Measurements from ENCODE around the gene ATP2A1.
"Not testable (repeated sequence)": the region's sequence is repeated elsewhere in the genome, so short reads cannot be mapped to it uniquely, and the experiment has no call there.

The ATP2A1 gene

GRCh38 chr16:28881565-28881964 is 3.3 kb downstream of the ATP2A1 start:
- not testable (repeated sequence) for DNase-seq (ENCODE audit: low spot score); FAIRE-seq

GRCh38 chr16:28882551-28883160 is 4.4 kb downstream of the ATP2A1 start:
- FAIRE-seq (no peak), DNase-seq (ENCODE audit: low spot score) (no peak)

GRCh38 chr16:28883221-28883996 is 5.1 kb downstream of the ATP2A1 start:
- DNase-seq (ENCODE audit: low spot score) (no peak), FAIRE-seq (no peak)

- DNase-seq (ENCODE audit: low spot score) (no peak), FAIRE-seq (no peak)
Measured at GRCh38 chr16:28884045-28884444, 5.8 kb downstream of the ATP2A1 start.

DNA sequence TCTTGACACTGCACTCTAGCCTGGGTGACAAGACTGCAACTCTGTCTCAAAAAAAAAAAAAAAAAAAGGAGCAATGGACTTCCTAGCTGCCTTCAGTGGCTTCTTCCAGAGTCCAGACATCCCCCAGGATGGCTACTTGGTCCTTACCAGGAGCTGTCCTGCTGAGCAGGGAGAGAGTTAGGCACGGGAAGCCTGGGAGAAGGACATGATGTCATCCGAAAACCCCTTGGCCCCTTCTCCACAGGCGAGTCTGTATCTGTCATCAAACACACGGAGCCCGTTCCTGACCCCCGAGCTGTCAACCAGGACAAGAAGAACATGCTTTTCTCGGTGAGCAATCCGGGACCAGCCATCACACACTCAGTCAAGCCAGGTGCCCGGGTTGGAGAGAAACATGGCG is 8.7 kb downstream of the ATP2A1 start:
- DNase-seq (ENCODE audit: low spot score) (no peak), FAIRE-seq (no peak)

DNA sequence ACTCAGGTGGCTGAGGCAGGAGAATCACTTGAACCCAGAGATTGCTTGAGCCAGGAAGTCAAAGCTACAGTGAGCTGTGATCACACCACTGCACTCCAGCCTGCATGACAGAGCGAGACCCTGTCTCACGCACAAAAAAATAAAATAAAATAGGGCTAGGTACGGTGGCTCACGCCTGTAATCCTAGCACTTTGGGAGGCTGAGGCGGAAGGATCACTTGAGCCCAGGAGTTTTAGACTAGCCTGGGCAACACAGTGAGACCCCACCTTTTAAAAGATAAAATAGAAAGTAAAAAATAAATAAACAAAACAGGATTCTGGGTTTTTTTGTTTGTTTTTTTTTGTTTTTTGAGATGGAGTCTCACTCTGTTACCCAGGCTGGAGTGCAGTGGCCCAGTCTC is 12.1 kb downstream of the ATP2A1 start:
- DNase-seq (ENCODE audit: low spot score) = not testable (repeated sequence)

DNA sequence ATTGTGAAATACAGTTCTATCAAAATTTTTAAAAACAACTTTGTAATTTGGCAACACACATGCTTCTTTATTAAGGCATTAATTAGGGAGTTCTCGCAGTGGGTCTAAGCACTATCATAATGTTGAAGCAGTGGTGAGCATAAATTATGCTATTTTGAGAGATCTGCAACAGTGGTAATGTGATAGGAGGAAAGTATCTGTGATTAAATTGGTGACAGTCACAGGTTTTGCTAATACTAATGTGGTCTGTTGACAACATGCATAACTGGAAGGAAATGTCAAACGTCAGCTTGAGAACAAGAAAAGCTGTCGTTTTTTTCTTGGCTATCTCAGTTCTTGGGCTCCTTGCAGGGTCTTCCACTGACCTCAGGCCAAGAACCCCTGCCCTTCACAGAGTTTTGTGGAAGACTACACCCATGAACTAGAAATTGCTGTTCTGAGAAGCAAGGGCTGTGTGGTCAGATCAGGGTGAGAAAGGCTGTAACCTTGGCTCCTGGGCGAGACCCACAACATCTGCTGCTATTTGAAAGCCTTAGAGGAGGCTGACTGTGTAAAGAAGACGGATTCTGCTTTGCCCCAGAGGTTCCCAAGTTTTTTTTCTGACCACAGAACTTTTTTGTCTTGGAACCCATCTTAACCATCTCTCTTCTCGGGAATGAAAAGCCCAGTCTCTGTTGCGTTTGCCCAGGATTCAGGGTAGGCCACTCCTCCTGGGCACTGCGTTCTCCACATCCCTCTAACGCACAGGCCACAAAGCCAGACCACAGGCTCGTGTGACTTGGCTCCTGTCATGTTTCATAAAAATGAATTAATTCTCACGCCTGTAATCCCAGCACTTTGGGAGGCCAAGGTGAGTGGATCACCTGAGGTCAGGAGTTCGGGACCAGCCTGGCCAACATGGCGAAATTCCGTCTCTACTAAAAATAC is 13.9 kb downstream of the ATP2A1 start:
- no peak for FAIRE-seq

More for the DNA sequence above, 12.1 kb downstream of the ATP2A1 start:
- not testable (repeated sequence) for FAIRE-seq

GRCh38 chr16:28893291-28893690 is 15.0 kb downstream of the ATP2A1 start:
- DNase-seq (ENCODE audit: low spot score) (no peak), FAIRE-seq (no peak)

More for the DNA sequence above, 13.9 kb downstream of the ATP2A1 start:
- no peak for DNase-seq (ENCODE audit: low spot score)

GRCh38 chr16:28895609-28896008 is 17.3 kb downstream of the ATP2A1 start:
- DNase-seq (ENCODE audit: low spot score) (no peak), FAIRE-seq (no peak)

- FAIRE-seq (no peak), DNase-seq (ENCODE audit: low spot score) (no peak)
Measured at GRCh38 chr16:28897826-28898225, 19.5 kb downstream of the ATP2A1 start.

DNA sequence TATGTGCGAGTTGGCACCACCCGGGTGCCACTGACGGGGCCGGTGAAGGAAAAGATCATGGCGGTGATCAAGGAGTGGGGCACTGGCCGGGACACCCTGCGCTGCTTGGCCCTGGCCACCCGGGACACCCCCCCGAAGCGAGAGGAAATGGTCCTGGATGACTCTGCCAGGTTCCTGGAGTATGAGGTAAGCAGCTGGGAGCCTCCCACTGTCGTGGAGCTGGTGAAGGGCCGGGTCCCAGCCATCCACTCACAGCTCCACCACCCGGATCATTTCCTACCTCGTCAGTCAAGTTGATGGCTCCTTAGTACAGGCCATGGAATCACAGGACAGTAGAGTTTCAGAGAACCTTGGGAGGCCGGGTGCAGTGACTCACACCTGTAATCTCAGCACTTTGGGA is 20.0 kb downstream of the ATP2A1 start:
- FAIRE-seq (no peak), DNase-seq (ENCODE audit: low spot score) (peak; percentile 41)

GRCh38 chr16:28898942-28899341 is 20.7 kb downstream of the ATP2A1 start:
- DNase-seq (ENCODE audit: low spot score) (no peak), FAIRE-seq (no peak)

DNA sequence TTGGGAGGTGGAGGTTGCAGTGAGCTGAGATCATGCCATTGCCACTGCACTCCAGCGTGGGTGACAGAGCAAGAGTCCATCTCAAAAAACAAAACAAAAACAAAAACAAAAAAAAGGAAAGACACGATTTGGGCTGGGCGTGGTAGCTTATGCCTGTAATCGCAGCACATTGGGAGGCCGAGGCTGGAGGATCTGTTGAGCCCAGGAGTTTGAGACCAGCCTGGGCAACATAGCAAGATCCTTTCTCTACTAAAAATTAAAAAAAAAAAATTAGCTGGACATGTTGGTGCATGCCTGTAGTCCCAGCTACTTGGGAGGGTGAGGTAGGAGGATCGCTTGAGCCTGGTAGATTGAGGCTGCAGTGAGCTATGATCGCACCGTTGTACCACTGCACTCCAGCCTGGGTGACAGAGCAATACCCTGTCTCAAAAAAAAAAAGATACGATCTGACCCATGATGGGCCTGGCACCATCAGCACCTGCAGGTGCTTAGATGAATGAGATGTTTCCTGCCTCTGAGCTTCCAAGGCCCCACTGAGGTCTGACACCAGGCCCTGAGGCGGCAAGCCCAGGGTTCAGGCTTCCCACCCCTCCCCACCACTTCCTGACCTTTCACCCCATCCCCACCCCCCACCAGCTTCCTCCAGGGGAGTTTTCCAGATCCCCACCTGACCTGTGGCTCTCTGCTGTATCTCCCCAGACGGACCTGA is 21.7 kb downstream of the ATP2A1 start:
- no peak for FAIRE-seq

DNA sequence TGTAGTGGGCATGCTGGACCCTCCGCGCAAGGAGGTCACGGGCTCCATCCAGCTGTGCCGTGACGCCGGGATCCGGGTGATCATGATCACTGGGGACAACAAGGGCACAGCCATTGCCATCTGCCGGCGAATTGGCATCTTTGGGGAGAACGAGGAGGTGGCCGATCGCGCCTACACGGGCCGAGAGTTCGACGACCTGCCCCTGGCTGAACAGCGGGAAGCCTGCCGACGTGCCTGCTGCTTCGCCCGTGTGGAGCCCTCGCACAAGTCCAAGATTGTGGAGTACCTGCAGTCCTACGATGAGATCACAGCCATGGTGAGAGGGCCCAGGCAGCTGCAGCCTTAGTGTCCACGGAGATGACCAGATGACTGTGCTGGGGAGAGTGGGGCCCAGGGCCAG is 22.3 kb downstream of the ATP2A1 start:
- DNase-seq (ENCODE audit: low spot score) (no peak), FAIRE-seq (no peak)

More for the DNA sequence above, 21.7 kb downstream of the ATP2A1 start:
- no peak for DNase-seq (ENCODE audit: low spot score)

- FAIRE-seq = no peak
Measured at GRCh38 chr16:28901862-28902261, 23.6 kb downstream of the ATP2A1 start.

DNA sequence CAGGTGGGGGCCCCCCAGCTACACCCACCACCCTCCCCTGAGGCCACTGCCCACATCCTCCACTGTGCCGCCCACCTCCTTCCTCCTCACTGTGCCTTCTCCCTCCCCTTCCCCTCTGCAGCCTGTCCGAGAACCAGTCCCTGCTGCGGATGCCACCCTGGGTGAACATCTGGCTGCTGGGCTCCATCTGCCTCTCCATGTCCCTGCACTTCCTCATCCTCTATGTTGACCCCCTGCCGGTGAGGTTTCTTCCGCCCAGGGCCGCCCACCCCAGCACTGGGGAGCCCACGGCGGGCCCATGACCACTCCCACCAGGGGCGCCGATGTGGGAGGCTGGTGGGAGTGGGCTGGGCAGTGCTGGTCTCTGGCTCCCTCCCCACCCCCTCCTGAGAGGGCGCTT is 24.6 kb downstream of the ATP2A1 start:
- no peak for DNase-seq (ENCODE audit: low spot score)
- no peak for FAIRE-seq

More at GRCh38 chr16:28901862-28902261, 23.6 kb downstream of the ATP2A1 start:
- DNase-seq (ENCODE audit: low spot score) = no peak

DNA sequence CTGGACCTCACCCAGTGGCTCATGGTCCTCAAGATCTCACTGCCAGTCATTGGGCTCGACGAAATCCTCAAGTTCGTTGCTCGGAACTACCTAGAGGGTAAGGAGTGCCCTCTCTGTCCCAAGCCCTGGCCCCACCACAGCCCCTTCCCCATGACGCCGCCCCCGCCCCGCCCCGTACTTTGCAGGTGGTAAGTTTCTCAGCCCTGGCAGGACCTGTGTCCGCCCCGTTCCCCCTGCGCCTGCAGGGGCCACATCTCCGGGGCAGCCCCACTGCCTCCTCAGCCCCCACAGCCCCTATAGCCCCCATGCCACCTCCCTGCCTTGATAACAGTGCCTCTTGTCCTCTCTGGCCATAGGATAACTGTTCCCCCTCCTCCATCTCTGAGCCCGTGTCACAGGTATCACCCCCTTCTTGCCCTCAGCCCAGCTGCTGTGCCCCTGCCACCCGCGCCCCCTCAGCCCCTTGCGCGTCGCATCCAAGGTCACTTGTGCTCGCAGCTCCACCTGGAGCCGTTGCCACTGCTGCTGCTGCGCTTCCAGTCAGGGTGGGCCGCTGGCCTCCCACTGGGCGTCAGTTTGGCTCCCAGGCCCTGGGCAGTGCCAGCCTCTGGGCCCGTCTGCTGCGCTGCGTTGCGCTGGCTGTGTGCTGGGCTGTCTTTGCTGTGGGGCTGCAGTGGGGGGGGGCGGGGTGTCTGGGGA is 25.2 kb downstream of the ATP2A1 start:
- DNase-seq (ENCODE audit: low spot score) = no peak
- no peak for FAIRE-seq

DNA sequence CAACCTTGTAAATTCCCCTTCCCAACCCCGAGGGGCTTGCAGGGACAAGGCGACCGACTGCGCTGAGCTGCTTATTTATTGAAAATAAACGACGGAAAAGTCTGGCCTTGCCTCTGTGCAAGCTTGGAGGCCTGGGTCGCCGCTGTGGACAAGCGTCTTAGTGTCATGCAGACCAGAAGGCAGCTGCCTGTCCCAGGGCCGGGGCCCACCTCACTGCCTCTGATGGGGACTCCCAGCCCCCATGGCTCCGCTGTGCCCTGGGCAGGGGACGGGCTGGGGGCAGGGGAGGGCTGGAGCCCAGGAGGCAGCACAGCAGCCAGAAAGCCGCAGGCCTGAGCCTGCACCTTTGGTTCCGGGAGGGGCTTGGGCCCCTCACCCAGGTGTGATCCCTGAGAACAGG is 26.1 kb downstream of the ATP2A1 start:
- FAIRE-seq = no peak
- no peak for DNase-seq (ENCODE audit: low spot score)

GRCh38 chr16:28904828-28905227 is 26.5 kb downstream of the ATP2A1 start:
- FAIRE-seq = no peak

GRCh38 chr16:28905229-28905754 is 27.0 kb downstream of the ATP2A1 start:
- no peak for FAIRE-seq

More at GRCh38 chr16:28904828-28905227, 26.5 kb downstream of the ATP2A1 start:
- no peak for DNase-seq (ENCODE audit: low spot score)

More at GRCh38 chr16:28905229-28905754, 27.0 kb downstream of the ATP2A1 start:
- no peak for DNase-seq (ENCODE audit: low spot score)
